Smooth muscle cell (in vitro differentiated cells): ENCODE data around the gene KLF18. TPM values are rescaled to one million over a fixed set of nuclear protein-coding genes. Genes with fewer than 3 reads are reported as not detected.

Experiments used
- DNase-seq: peaks from one replicate; lab custom pipeline; 2025; ENCODE audit not compliant: unreplicated experiment; lab: John Stamatoyannopoulos, UW
- H2AFZ ChIP-seq: fragments of 200-600 bp; sonication (generic); 2 replicates; pipeline ENCODE4 v1.6.0; 2016; ENCODE audit warnings: antibody characterized with exemption, low read depth, mild to moderate bottlenecking
- H3F3A ChIP-seq: fragments of 200-600 bp; sonication (generic); 2 replicates; pipeline ENCODE4 v1.6.0; 2017; ENCODE audit warnings: antibody characterized with exemption, low read depth
- H3K27ac ChIP-seq: fragments of 200-600 bp; sonication (generic); 2 replicates; pipeline ENCODE4 v1.5.1; 2016; ENCODE audit warnings: low read depth, mild to moderate bottlenecking
- H3K27me3 ChIP-seq: fragments of 200-600 bp; sonication (generic); 2 replicates; pipeline ENCODE4 v1.6.1; 2016; ENCODE audit warnings: low read depth, mild to moderate bottlenecking
- H3K36me3 ChIP-seq: fragments of 200-600 bp; sonication (generic); 2 replicates; pipeline ENCODE4 v1.5.1; 2016; ENCODE audit warnings: low read depth
- H3K4me1 ChIP-seq: fragments of 200-600 bp; sonication (generic); 2 replicates; pipeline ENCODE4 v1.5.1; 2016; ENCODE audit warnings: low read depth
- H3K4me2 ChIP-seq: fragments of 200-600 bp; sonication (generic); 2 replicates; pipeline ENCODE4 v1.6.0; 2016; ENCODE audit warnings: mild to moderate bottlenecking
- H3K4me3 ChIP-seq: fragments of 200-600 bp; sonication (generic); 2 replicates; pipeline ENCODE4 v1.5.1; 2016; ENCODE audit warnings: mild to moderate bottlenecking
- H3K79me2 ChIP-seq: fragments of 200-600 bp; sonication (generic); 2 replicates; pipeline ENCODE4 v1.6.0; 2016; ENCODE audit warnings: low read depth, mild to moderate bottlenecking
- H3K9ac ChIP-seq: fragments of 200-600 bp; sonication (generic); 2 replicates; pipeline ENCODE4 v1.6.0; 2016; ENCODE audit warnings: low read depth
- H3K9me3 ChIP-seq: fragments of 200-600 bp; sonication (generic); replicated peaks from 2 replicates; pipeline ENCODE4 v1.5.1; 2016; ENCODE audit warnings: low read depth
- H4K20me1 ChIP-seq: fragments of 200-600 bp; sonication (generic); 2 replicates; pipeline ENCODE4 v1.6.0; 2016; ENCODE audit warnings: low read depth
- WGBS: methylation state at CpG from one replicate; pipeline ENCODE4 v1.1.7; 2016; ENCODE audit warnings: low lambda C conversion rate; 5-methylcytosine and 5-hydroxymethylcytosine counted together
- polyA plus RNA-seq: library from polyadenylated mRNA; unstranded; fragments of >200 nt; fragmentation: Nextera tagmentation; extraction: Ambion mirVana; gene quantifications from 2 replicates; pipeline ENCODE4 v1.2.1, GENCODE V29; 2016
- total RNA-seq: library from RNA; depleted of rRNA; stranded (reverse); fragments of >200 nt; gene quantifications from 2 replicates; pipeline ENCODE4 v1.2.3, GENCODE V29; 2014
- TF ChIP-seq, protein P1 (sequence below): fragments of 200-600 bp; sonication (generic); IDR thresholded peaks from 2 replicates; pipeline ENCODE4 v1.5.1; 2017; ENCODE audit warnings: borderline replicate concordance, mild to moderate bottlenecking, antibody characterized with exemption; ENCODE audit not compliant: insufficient read depth, poor library complexity, severe bottlenecking

KLF18 gene
- total and polyA plus RNA-seq, 2 experiments from 2014 or later, result not detected

DNA sequence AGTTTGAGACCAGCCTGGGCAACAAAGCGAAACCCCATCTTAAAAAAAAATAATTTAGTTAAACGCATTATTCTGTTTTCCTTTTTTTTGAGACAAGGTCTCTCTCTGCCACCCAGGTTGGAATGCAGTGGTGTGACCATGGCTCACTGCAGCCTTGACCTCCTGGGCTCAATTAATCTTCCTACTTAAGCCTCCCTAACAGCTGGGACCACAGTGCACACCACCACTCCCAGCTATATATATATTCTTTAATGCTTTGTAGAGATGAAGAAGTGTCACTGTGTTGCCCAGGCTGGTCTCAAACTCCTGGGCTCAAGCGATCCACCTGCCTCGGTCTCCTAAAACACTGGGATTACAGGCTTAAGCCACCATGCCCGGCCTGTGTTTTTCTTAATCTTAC is 30.5 kb downstream of the KLF18 start:
- Histone ChIP-seq H3K79me2 (no peaks in the 10 kb centered on the region), H3K4me2 (no peak overlapping the region), H3K9ac (no peak overlapping the region), H3K9me3 (no peaks in the 10 kb centered on the region), H4K20me1 (no peaks in the 10 kb centered on the region), H3K4me1 (no peaks in the 10 kb centered on the region), H2AFZ (no peak overlapping the region), H3K4me3 (no peak overlapping the region), H3F3A (no peaks in the 10 kb centered on the region), H3K27me3 (peaks cover 10% of the 10 kb centered on the region), H3K36me3 (no peaks in the 10 kb centered on the region), H3K27ac (no peak overlapping the region)
- 97% methylated on average over 5 of the region's 5 CpGs for WGBS
- no peak for DNase-seq
- TF ChIP-seq, protein P1, sequence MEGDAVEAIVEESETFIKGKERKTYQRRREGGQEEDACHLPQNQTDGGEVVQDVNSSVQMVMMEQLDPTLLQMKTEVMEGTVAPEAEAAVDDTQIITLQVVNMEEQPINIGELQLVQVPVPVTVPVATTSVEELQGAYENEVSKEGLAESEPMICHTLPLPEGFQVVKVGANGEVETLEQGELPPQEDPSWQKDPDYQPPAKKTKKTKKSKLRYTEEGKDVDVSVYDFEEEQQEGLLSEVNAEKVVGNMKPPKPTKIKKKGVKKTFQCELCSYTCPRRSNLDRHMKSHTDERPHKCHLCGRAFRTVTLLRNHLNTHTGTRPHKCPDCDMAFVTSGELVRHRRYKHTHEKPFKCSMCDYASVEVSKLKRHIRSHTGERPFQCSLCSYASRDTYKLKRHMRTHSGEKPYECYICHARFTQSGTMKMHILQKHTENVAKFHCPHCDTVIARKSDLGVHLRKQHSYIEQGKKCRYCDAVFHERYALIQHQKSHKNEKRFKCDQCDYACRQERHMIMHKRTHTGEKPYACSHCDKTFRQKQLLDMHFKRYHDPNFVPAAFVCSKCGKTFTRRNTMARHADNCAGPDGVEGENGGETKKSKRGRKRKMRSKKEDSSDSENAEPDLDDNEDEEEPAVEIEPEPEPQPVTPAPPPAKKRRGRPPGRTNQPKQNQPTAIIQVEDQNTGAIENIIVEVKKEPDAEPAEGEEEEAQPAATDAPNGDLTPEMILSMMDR, result no peak

DNA sequence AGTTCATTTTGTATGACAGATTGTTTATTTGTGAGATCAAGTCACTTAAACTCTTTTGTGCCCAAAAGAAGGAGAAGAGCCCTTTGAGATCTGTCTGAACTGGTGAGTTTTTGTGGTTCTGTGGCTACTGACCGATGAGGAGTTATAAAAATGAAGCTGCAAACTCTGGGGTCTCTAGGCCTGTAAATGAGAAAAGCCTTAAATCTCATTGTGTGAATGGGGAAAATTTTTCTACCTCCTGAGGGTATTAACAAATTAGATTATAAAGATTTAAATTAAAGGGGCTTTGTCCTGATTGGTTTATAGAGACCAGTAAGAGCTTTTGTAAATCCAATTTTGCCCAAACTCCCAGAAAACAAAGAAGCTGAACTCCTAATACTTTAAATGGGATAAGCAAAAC is 32.5 kb downstream of the KLF18 start:
- TF ChIP-seq, protein P1, result no peak
- Histone ChIP-seq H3K4me3 (no peak overlapping the region), H4K20me1 (no peaks in the 10 kb centered on the region), H3K9me3 (no peaks in the 10 kb centered on the region), H3F3A (no peaks in the 10 kb centered on the region), H3K4me1 (no peaks in the 10 kb centered on the region), H3K27me3 (peaks cover 15% of the 10 kb centered on the region), H3K36me3 (no peaks in the 10 kb centered on the region), H3K9ac (no peak overlapping the region), H3K27ac (no peak overlapping the region), H3K4me2 (no peak overlapping the region), H2AFZ (no peak overlapping the region), H3K79me2 (no peaks in the 10 kb centered on the region)
- DNase-seq, result no peak
- 97% methylated on average over 1 of the region's 1 CpG for WGBS

DNA sequence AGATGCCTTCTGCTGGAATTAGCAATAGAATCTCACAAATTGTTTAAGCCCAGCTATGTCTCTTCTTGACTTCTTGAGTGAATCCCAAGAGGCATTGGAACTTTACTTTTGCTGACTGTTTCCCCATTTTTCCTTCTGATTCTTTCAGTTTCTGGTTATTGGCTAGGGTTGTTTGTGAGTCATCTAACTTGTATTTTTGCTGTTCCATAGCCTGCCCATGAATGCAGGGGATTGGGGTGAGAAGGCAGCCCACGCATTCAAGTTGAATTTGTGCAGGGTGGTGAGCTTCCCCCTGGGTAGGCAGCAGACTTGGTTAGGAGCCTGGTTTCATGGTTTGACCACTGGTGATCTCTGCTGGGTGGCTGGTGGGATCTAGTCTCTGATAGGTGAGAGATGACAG is 33.2 kb downstream of the KLF18 start:
- Histone ChIP-seq H4K20me1 (no peaks in the 10 kb centered on the region), H3F3A (no peaks in the 10 kb centered on the region), H3K79me2 (no peaks in the 10 kb centered on the region), H3K4me2 (peak overlapping the region; percentile 45), H3K27me3 (peaks cover 15% of the 10 kb centered on the region), H3K27ac (no peak overlapping the region), H2AFZ (peak overlapping the region; percentile 51), H3K4me3 (no peak overlapping the region), H3K4me1 (no peaks in the 10 kb centered on the region), H3K36me3 (no peaks in the 10 kb centered on the region), H3K9me3 (no peaks in the 10 kb centered on the region), H3K9ac (no peak overlapping the region)
- WGBS, result 68% methylated on average over 1 of the region's 1 CpG
- no peak for DNase-seq
- TF ChIP-seq, protein P1, result no peak

DNA sequence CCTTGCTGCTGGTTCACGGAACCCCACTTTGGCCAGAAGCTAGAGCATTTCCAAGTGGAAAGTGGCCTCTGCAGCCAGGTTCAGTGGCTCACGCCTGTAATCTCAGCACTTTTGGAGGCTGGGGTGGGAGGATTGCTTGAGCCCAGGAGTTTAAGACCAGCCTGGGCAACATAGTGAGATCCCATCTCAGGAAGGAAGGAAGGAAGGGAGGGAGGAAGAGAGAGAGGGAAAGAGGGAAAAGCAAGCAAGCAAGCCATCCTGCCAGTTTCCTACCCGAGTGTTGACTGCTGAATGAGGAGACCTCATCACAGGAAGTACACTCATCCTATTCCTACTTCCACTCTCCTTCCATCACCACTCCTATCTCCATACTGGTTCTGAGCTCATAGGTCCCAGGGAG is 35.6 kb downstream of the KLF18 start:
- no peaks in the 10 kb centered on the region for H3K36me3 ChIP-seq
- no peak overlapping the region for H3K4me3 ChIP-seq
- no peaks in the 10 kb centered on the region for H4K20me1 ChIP-seq
- WGBS, result 96% methylated on average over 3 of the region's 3 CpGs
- H3K27ac ChIP-seq, result no peak overlapping the region
- no peaks in the 10 kb centered on the region for H3K79me2 ChIP-seq
- DNase-seq, result no peak
- no peaks in the 10 kb centered on the region for H3K9me3 ChIP-seq
- H3K4me1 ChIP-seq, result no peaks in the 10 kb centered on the region
- H3K27me3 ChIP-seq, result peaks cover 15% of the 10 kb centered on the region
- no peak overlapping the region for H3K4me2 ChIP-seq
- TF ChIP-seq, protein P1, result no peak
- no peak overlapping the region for H2AFZ ChIP-seq
- H3K9ac ChIP-seq, result no peak overlapping the region
- H3F3A ChIP-seq, result no peaks in the 10 kb centered on the region
